ENCODE data around the gene PDCD7. TPM values are rescaled to one million over a fixed set of nuclear protein-coding genes. Genes with fewer than 3 reads are reported as not detected.

Gene PDCD7
- total and polyA plus RNA-seq, 5 donors: 13.0 to 20.9 (median 15.9) TPM

DNA sequence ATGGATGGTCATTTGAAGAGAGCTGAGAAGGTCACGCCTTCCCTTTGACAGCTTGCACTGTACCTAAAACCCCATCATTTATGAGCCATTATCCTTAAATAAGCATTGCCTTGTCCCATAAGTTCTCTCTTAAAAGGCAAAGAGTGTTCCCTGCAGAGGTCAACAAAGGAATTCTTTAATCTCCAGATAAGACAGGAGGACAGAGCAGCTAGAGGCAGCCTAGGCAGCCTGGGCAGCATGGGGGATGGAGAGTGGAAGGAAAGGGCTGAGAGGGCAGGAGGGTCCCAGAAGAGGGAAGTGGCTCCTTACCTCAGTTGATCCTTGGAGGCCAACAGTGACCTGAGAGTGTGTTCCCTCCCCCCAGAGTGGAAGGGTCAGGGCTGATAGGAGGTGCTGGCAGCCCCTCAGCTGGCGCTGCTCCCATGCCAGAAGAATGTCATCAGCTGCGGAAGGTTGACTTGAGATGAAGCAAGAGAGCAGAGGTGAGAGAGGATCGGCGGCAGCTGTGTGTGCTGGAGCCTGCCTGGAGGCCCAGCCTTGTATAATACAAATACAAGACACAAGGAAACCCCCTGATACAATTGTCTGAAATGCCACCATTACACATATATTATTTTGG, 44.3 kb downstream of the PDCD7 start:
- Histone ChIP-seq H3K4me1 (ENCODE audit: control insufficient read depth, insufficient read depth, low read length) (peaks cover 22% of the 10 kb centered on the region), H3K27me3 (ENCODE audit: control insufficient read depth, insufficient read depth) (no peaks in the 10 kb centered on the region), H3K9me3 (ENCODE audit: control insufficient read depth, low read length) (no peaks in the 10 kb centered on the region), H3K27ac (ENCODE audit: low read length) (peak overlapping the region; percentile 67), H3K4me3 (ENCODE audit: low read length) (no peak overlapping the region)
- 51% methylated on average over 5 of the region's 5 CpGs for WGBS
- ATAC-seq: peak; percentile 32 to 50
- DNase-seq: peak; percentile 69 to 89 (median 87)
- intact Hi-C loops (cut with DNase I): loop anchor here in 2 of 4 donors (5.0 kb wide), 1 partner anchor 37 kb away; no protein-coding TSS in a partner anchor

DNA sequence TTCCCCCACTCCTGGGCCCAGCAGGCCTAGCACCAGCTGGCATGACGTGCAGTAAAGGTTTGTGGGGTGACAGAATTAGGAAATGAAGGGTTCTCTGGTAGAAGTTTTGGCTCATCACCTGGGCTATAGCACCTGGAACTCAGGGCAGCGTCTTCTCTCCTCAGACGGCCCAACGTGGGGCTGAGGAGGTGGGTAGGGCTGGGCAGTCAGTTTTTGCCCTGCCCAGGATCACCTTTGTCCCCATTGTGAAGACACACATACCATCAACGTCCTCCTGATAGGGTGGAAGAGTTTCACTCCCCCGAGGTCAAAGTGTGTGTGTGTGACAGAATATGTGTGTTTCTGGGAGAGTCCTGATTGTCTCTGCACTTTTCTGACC, 45.0 kb downstream of the PDCD7 start:
- no peak for DNase-seq
- 56% methylated on average over 6 of the region's 6 CpGs for WGBS
- intact Hi-C loops (cut with DNase I): loop anchor here in 2 of 4 donors (5.0 kb wide), 1 partner anchor 36 kb away; no protein-coding TSS in a partner anchor
- no peaks in the 10 kb centered on the region for H3K27me3 ChIP-seq (ENCODE audit: control insufficient read depth, insufficient read depth)
- H3K4me3 ChIP-seq (ENCODE audit: low read length): no peak overlapping the region
- peaks cover 21% of the 10 kb centered on the region for H3K4me1 ChIP-seq (ENCODE audit: control insufficient read depth, insufficient read depth, low read length)
- H3K27ac ChIP-seq (ENCODE audit: low read length): peak overlapping the region; percentile 67
- H3K9me3 ChIP-seq (ENCODE audit: control insufficient read depth, low read length): no peaks in the 10 kb centered on the region
- ATAC-seq: no peak

DNA sequence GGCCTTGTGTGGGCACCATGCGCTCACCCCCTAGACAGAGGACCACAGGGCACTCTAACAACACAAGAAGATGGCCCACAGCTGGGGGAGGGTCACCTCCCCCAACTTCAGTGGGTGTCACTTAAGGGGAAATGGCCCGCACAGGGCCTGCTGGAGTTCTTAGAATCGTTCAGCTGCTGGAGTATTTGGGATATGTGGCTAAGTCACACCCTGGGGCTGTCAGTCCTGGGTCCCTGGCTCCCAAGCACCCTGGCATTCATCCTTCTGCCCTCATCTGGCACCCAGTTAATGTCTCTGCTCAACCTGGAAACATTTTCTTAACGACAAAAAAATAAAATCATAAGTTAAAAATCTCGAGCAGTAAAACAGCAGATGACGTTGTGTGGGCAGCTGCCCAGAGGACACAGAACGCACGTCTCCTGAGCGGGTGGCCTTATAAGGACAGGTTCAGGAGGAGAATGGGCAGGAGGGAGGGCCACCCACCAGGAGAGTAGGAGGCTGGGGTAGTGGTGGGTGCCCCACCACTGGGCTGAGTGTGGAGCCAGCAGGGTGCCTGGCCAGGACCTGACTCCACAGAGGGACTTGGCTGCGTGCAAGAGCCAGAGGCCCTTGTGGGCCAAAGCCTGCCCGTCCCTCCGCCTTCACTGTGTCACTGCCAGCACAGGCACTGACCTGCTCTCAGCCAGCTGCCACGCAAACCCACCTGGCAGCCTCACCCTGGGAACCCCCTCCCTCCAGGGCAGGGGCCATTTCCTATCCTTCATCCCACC, 45.5 kb downstream of the PDCD7 start:
- Histone ChIP-seq H3K4me3 (ENCODE audit: low read length) (no peak overlapping the region), H3K27me3 (ENCODE audit: control insufficient read depth, insufficient read depth) (no peaks in the 10 kb centered on the region), H3K9me3 (ENCODE audit: control insufficient read depth, low read length) (no peaks in the 10 kb centered on the region), H3K4me1 (ENCODE audit: control insufficient read depth, insufficient read depth, low read length) (peaks cover 21% of the 10 kb centered on the region), H3K27ac (ENCODE audit: low read length) (peak overlapping the region; percentile 67)
- DNase-seq: peak; percentile 72 to 88 (median 88)
- intact Hi-C loops (cut with DNase I): loop anchor here in 2 of 4 donors (5.0 kb wide), 1 partner anchor 36 kb away; no protein-coding TSS in a partner anchor
- ATAC-seq: peak; percentile 82 to 84
- WGBS: 52% methylated on average over 13 of the region's 13 CpGs

DNA sequence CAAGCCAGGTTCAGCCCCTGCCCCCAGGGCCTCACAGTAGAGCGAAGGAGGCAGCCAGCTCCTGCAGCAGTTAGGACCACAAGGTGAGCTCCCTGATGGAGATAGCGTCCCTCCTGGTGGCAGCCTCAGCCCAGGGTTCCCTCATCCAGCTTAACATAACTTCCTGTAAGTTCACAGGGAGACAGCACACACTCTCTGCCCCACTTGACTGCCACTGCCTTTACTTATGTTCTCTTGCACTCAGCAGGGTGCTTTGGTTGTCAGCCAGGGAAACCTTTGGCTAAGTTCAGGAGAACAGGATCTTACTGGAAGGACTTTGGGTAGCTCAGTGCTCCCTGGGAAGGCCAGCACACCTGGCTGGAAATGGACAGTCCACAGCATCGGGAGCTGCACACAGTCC, 46.2 kb downstream of the PDCD7 start:
- DNase-seq: peak in 1 of 3 donors; percentile 35
- Histone ChIP-seq H3K27ac (ENCODE audit: low read length) (peak overlapping the region; percentile 67), H3K4me3 (ENCODE audit: low read length) (no peak overlapping the region), H3K27me3 (ENCODE audit: control insufficient read depth, insufficient read depth) (no peaks in the 10 kb centered on the region), H3K9me3 (ENCODE audit: control insufficient read depth, low read length) (no peaks in the 10 kb centered on the region), H3K4me1 (ENCODE audit: control insufficient read depth, insufficient read depth, low read length) (peaks cover 24% of the 10 kb centered on the region)
- ATAC-seq: no peak
- 74% methylated on average over 3 of the region's 3 CpGs for WGBS
- intact Hi-C loops (cut with DNase I): loop anchor here in 2 of 4 donors (5.0 kb wide), 1 partner anchor 35 kb away; no protein-coding TSS in a partner anchor

DNA sequence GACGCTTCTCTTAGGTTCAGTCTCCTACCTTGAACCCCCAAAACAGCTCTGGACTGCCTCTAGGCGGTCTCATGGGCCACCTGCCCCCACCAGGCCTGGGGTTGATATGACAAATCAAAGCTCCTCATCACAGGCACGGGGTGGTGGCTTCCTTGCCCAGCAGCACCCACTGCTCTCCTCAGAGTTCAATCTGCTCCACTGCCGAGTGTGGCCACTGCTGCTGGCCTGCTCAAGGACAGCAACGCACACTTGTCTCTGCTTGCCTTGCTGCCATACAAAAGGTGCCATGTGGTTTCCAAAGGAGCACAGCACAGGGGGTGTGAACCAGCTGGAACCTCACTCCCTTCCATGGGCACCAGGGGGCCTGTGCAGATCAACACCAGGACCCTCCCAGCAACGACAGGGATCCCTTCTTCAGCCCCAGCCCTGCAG, 46.9 kb downstream of the PDCD7 start:
- WGBS: 62% methylated on average over 6 of the region's 6 CpGs
- Histone ChIP-seq H3K27me3 (ENCODE audit: control insufficient read depth, insufficient read depth) (no peaks in the 10 kb centered on the region), H3K4me3 (ENCODE audit: low read length) (no peak overlapping the region), H3K27ac (ENCODE audit: low read length) (peak overlapping the region; percentile 67), H3K4me1 (ENCODE audit: control insufficient read depth, insufficient read depth, low read length) (peaks cover 24% of the 10 kb centered on the region), H3K9me3 (ENCODE audit: control insufficient read depth, low read length) (no peaks in the 10 kb centered on the region)
- intact Hi-C loops (cut with DNase I): loop anchor here in 2 of 4 donors (5.0 kb wide), 1 partner anchor 34 kb away; no protein-coding TSS in a partner anchor
- ATAC-seq (no peak), DNase-seq (peak in 2 of 3 donors; percentile 39 to 52)

DNA sequence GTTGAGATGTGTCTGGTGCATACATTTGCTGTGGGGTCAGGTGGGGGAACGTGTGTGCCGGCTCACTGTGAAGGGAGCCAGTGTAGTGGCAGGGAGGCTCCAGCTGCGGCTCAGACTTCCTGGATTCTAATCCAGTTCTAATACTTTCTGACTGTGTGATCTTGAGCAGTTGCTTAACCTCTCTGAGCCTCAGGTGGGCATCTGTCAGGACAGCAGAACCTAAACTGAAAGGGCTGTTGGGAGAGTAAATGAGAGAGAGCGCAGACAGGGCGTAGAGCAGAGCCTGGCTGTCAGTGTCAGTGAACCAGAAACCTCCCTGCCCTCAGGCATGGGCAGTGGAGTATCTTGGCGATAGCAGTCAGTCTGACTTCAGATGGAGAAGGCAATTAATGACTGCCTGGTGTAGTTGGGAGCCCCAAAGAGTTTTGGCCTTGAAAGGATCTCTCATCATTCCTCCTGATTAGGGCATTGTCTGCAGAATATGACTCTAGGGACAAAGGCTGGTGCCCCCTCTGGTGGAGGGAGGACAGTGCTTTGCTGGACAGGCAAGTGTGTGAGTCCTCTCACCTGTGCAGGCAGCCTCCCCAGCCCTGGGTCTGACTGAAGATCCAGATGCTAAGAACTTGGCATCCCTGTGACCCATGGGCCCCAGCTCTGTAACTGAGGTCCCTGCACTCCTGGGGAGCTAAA, 47.5 kb downstream of the PDCD7 start:
- intact Hi-C loops (cut with DNase I): loop anchor here in 2 of 4 donors (5.0 kb wide), 1 partner anchor 34 kb away; no protein-coding TSS in a partner anchor
- no peaks in the 10 kb centered on the region for H3K9me3 ChIP-seq (ENCODE audit: control insufficient read depth, low read length)
- WGBS: 74% methylated on average over 6 of the region's 6 CpGs
- ATAC-seq (no peak), DNase-seq (peak in 1 of 3 donors; percentile 60)
- H3K27me3 ChIP-seq (ENCODE audit: control insufficient read depth, insufficient read depth): no peaks in the 10 kb centered on the region
- no peak overlapping the region for H3K4me3 ChIP-seq (ENCODE audit: low read length)
- H3K27ac ChIP-seq (ENCODE audit: low read length): peak overlapping the region; percentile 67
- H3K4me1 ChIP-seq (ENCODE audit: control insufficient read depth, insufficient read depth, low read length): peaks cover 24% of the 10 kb centered on the region

DNA sequence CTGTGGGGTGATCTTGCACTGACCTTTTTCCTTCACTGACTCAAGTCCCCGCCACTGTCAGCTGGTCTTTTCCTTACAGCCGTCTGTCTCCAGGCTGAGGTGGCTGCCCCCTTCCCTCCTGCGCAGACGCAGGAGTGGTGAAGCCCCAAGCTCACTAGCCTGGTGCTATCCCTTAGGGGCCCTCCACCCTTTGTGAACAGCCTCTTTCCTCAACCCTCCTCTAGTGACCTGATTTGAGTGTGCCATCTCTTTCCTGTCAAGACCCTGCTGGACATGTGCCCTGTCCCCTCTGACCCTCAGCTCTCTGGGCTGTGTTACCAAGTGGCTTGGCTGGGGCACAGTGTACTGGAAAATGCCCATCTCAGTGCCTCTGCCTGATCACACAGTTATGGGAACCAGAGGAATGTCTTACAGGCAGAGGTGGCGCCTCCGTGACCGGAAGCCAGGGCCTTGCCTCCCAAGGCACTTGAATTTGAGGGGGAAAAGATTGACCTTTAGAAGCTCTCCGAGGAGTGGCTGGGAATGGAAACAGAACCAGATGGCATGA, 48.3 kb downstream of the PDCD7 start:
- DNase-seq (peak in 1 of 3 donors; percentile 55), ATAC-seq (no peak)
- no peaks in the 10 kb centered on the region for H3K27me3 ChIP-seq (ENCODE audit: control insufficient read depth, insufficient read depth)
- H3K9me3 ChIP-seq (ENCODE audit: control insufficient read depth, low read length): no peaks in the 10 kb centered on the region
- no peak overlapping the region for H3K4me3 ChIP-seq (ENCODE audit: low read length)
- WGBS: 65% methylated on average over 8 of the region's 8 CpGs
- intact Hi-C loops (cut with DNase I): loop anchor here in 2 of 4 donors (5.0 kb wide), 1 partner anchor 33 kb away; no protein-coding TSS in a partner anchor
- peaks cover 22% of the 10 kb centered on the region for H3K4me1 ChIP-seq (ENCODE audit: control insufficient read depth, insufficient read depth, low read length)
- peak overlapping the region; percentile 82 for H3K27ac ChIP-seq (ENCODE audit: low read length)

DNA sequence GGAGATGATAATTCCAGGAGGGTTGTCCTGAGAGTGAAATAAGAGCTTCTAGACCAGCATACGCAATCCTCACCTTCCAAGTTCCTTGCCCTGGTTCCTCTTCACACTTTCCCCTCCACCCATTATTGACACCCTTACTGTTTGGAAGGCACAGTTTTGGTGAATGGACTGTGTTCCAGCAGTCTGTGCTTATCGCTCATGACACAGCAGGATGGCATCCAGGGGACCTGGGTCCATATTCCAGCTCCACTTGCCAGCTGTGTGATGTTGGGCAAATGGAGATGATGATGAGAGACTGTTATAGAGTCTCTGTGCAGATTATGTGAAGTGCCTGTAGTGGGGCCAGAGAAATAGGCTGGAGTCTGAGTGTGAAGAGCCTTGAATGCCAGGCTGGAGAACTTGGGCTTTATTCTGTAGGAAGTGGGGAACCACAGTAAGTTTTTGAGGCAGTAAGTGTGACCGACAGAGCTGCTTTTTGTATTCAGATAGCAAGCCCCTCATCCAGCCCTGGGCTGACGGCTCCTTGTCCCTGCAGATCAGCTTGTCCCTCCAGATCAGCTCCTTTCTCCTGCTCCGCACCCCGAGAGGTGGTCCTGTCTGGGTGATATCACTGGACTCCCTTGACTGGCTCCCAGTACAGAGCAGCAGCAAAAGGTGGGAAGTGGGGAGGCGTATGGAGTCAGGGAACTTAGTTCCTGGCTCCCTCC, 49.0 kb downstream of the PDCD7 start:
- 79% methylated on average over 7 of the region's 7 CpGs for WGBS
- DNase-seq: no peak
- peak overlapping the region; percentile 82 for H3K27ac ChIP-seq (ENCODE audit: low read length)

DNA sequence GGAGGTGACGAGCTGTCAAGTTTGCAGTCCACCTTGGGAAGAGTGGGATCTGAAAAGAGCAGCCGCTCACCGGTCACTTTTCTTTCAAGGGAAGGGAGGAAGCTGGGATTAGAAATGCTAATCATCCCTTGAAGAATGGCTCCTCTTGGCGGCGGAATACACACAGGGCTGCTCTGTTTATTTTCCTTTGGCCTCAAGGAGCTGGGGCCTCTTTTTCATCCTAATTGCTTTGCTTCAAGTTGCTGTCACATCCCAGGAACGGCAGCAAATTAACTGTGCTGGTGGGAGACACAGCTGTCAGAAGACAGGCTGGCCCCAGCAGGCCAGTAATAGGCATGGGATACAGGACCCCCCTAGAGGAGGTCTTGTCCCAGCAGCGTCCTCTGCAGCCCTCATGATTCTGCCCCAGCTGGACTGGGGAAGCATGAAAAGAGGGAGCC, 50.3 kb downstream of the PDCD7 start:
- ATAC-seq (no peak), DNase-seq (no peak)
- Histone ChIP-seq H3K4me1 (ENCODE audit: control insufficient read depth, insufficient read depth, low read length) (peaks cover 15% of the 10 kb centered on the region), H3K27ac (ENCODE audit: low read length) (peak overlapping the region; percentile 36), H3K9me3 (ENCODE audit: control insufficient read depth, low read length) (no peaks in the 10 kb centered on the region), H3K27me3 (ENCODE audit: control insufficient read depth, insufficient read depth) (no peaks in the 10 kb centered on the region), H3K4me3 (ENCODE audit: low read length) (no peak overlapping the region)
- intact Hi-C loops (cut with DNase I): no loop called here
- 43% methylated on average over 7 of the region's 7 CpGs for WGBS

More for the DNA sequence above, 49.0 kb downstream of the PDCD7 start:
- Histone ChIP-seq H3K4me1 (ENCODE audit: control insufficient read depth, insufficient read depth, low read length) (peaks cover 19% of the 10 kb centered on the region), H3K4me3 (ENCODE audit: low read length) (no peak overlapping the region), H3K9me3 (ENCODE audit: control insufficient read depth, low read length) (no peaks in the 10 kb centered on the region), H3K27me3 (ENCODE audit: control insufficient read depth, insufficient read depth) (no peaks in the 10 kb centered on the region)
- ATAC-seq: no peak
- intact Hi-C loops (cut with DNase I): loop anchor here in 2 of 4 donors (5.0 kb wide), 1 partner anchor 32 kb away; no protein-coding TSS in a partner anchor
